ENCODE results near the gene ABTB1.

DNA sequence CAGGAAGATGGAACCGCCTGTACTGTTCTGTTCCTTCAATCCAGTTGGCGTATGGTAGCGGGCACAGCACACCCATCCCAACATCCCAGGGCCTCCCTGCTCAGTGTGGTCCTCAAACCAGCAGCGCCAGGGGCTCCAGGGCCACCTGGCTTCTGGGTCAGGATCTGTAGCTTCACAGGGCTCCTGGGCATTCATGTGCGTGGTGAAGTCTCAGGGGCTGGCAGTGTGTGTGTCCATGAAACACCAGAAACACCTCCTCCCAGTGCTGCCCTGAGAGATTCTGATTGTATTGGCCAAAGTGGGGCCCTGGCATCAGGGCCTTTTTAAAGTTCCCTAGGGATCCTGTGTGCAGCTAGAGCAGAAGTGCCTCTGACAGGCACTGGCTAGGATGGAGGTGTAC is 42.1 kb downstream of the ABTB1 start:
- TF ChIP-seq POLR2A (IDR thresholded peaks at IDR 0.05; ENCODE audit: low read depth, low read length), result no peak
- TF ChIP-seq TAF1 (IDR thresholded peaks at IDR 0.05; ENCODE audit: borderline replicate concordance, low read depth, low read length), result no peak
- no peak for TF ChIP-seq POLR2AphosphoS5 (IDR thresholded peaks at IDR 0.05; ENCODE audit: low read depth, low read length)
